Measurements from ENCODE around the gene TEPSIN. TPM values are rescaled to one million over a fixed set of nuclear protein-coding genes. Genes with fewer than 3 reads are reported as not detected.

Gene TEPSIN
- total and polyA plus RNA-seq, 2 of the 13 experiments (the other 11 are each of a cell fraction or from before 2014, with no cell fraction given), result 16.1 to 18.8 TPM

DNA sequence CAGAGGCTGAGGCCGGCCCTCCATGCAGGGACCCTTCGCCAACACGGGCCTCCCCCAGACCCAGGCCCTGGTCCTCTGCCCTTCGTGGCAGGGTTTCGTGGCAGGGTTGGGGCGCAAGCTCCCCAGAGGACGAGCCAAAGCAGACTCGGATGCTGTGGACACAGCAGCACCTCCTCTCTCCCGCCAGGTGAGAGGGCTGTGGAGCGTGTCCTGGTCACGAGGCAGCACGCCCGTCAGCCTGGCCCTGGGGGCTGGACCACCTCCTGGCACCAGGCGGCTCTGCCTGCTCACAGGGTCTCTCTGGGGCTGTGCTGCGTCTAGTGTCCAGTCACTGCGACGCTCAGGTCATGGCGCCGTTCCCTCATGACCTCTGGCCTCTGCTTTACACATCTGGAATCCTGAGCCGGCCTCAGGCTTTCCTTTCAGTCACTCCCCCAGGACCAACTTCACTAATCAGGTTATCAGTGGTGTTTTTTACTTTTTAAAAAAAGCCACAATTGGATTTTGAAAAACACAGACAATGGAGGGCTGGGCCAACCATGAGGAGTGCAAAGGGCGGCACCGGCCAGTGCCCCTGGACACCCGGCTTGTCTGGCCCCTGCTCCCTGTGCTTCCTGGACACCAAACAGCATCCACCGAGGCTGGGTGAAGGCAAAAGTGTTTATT lies 5.6 kb upstream of the TEPSIN start (continued):
- TF ChIP-seq, protein P1, sequence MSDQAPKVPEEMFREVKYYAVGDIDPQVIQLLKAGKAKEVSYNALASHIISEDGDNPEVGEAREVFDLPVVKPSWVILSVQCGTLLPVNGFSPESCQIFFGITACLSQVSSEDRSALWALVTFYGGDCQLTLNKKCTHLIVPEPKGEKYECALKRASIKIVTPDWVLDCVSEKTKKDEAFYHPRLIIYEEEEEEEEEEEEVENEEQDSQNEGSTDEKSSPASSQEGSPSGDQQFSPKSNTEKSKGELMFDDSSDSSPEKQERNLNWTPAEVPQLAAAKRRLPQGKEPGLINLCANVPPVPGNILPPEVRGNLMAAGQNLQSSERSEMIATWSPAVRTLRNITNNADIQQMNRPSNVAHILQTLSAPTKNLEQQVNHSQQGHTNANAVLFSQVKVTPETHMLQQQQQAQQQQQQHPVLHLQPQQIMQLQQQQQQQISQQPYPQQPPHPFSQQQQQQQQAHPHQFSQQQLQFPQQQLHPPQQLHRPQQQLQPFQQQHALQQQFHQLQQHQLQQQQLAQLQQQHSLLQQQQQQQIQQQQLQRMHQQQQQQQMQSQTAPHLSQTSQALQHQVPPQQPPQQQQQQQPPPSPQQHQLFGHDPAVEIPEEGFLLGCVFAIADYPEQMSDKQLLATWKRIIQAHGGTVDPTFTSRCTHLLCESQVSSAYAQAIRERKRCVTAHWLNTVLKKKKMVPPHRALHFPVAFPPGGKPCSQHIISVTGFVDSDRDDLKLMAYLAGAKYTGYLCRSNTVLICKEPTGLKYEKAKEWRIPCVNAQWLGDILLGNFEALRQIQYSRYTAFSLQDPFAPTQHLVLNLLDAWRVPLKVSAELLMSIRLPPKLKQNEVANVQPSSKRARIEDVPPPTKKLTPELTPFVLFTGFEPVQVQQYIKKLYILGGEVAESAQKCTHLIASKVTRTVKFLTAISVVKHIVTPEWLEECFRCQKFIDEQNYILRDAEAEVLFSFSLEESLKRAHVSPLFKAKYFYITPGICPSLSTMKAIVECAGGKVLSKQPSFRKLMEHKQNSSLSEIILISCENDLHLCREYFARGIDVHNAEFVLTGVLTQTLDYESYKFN (CRISPR knock-in tag; conservative IDR thresholded peaks at IDR 0.05), result no peak
- TF ChIP-seq, protein P2, sequence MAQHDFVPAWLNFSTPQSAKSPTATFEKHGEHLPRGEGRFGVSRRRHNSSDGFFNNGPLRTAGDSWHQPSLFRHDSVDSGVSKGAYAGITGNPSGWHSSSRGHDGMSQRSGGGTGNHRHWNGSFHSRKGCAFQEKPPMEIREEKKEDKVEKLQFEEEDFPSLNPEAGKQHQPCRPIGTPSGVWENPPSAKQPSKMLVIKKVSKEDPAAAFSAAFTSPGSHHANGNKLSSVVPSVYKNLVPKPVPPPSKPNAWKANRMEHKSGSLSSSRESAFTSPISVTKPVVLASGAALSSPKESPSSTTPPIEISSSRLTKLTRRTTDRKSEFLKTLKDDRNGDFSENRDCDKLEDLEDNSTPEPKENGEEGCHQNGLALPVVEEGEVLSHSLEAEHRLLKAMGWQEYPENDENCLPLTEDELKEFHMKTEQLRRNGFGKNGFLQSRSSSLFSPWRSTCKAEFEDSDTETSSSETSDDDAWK (CRISPR knock-in tag; IDR thresholded peaks at IDR 0.05), result no peak
- TF ChIP-seq, protein P3, sequence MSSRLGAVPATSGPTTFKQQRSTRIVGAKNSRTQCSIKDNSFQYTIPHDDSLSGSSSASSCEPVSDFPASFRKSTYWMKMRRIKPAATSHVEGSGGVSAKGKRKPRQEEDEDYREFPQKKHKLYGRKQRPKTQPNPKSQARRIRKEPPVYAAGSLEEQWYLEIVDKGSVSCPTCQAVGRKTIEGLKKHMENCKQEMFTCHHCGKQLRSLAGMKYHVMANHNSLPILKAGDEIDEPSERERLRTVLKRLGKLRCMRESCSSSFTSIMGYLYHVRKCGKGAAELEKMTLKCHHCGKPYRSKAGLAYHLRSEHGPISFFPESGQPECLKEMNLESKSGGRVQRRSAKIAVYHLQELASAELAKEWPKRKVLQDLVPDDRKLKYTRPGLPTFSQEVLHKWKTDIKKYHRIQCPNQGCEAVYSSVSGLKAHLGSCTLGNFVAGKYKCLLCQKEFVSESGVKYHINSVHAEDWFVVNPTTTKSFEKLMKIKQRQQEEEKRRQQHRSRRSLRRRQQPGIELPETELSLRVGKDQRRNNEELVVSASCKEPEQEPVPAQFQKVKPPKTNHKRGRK (CRISPR knock-in tag; IDR thresholded peaks at IDR 0.05), result no peak
- no peak for TF ChIP-seq MED8 (CRISPR knock-in tag; IDR thresholded peaks at IDR 0.05; ENCODE audit: insufficient replicate concordance)
- TF ChIP-seq, protein P4, sequence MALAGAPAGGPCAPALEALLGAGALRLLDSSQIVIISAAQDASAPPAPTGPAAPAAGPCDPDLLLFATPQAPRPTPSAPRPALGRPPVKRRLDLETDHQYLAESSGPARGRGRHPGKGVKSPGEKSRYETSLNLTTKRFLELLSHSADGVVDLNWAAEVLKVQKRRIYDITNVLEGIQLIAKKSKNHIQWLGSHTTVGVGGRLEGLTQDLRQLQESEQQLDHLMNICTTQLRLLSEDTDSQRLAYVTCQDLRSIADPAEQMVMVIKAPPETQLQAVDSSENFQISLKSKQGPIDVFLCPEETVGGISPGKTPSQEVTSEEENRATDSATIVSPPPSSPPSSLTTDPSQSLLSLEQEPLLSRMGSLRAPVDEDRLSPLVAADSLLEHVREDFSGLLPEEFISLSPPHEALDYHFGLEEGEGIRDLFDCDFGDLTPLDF (CRISPR knock-in tag; IDR thresholded peaks at IDR 0.05), result no peak
- no peak for TF ChIP-seq ZNF792 (CRISPR knock-in tag; IDR thresholded peaks at IDR 0.05)
- TF ChIP-seq, protein P5, sequence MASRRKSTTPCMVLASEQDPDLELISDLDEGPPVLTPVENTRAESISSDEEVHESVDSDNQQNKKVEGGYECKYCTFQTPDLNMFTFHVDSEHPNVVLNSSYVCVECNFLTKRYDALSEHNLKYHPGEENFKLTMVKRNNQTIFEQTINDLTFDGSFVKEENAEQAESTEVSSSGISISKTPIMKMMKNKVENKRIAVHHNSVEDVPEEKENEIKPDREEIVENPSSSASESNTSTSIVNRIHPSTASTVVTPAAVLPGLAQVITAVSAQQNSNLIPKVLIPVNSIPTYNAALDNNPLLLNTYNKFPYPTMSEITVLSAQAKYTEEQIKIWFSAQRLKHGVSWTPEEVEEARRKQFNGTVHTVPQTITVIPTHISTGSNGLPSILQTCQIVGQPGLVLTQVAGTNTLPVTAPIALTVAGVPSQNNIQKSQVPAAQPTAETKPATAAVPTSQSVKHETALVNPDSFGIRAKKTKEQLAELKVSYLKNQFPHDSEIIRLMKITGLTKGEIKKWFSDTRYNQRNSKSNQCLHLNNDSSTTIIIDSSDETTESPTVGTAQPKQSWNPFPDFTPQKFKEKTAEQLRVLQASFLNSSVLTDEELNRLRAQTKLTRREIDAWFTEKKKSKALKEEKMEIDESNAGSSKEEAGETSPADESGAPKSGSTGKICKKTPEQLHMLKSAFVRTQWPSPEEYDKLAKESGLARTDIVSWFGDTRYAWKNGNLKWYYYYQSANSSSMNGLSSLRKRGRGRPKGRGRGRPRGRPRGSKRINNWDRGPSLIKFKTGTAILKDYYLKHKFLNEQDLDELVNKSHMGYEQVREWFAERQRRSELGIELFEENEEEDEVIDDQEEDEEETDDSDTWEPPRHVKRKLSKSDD (CRISPR knock-in tag; IDR thresholded peaks at IDR 0.05; ENCODE audit: low read depth), result no peak
- no peak for TF ChIP-seq ZNF333 (CRISPR knock-in tag; IDR thresholded peaks at IDR 0.05; ENCODE audit: borderline replicate concordance)
- TF ChIP-seq, protein P6, sequence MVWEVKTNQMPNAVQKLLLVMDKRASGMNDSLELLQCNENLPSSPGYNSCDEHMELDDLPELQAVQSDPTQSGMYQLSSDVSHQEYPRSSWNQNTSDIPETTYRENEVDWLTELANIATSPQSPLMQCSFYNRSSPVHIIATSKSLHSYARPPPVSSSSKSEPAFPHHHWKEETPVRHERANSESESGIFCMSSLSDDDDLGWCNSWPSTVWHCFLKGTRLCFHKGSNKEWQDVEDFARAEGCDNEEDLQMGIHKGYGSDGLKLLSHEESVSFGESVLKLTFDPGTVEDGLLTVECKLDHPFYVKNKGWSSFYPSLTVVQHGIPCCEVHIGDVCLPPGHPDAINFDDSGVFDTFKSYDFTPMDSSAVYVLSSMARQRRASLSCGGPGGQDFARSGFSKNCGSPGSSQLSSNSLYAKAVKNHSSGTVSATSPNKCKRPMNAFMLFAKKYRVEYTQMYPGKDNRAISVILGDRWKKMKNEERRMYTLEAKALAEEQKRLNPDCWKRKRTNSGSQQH (CRISPR knock-in tag; IDR thresholded peaks at IDR 0.05; ENCODE audit: low read depth), result no peak
- TF ChIP-seq ZNF430 (CRISPR knock-in tag; IDR thresholded peaks at IDR 0.05), result no peak
- TF ChIP-seq RBM39 (IDR thresholded peaks at IDR 0.05; ENCODE audit: low read depth, low read length, poor library complexity, severe bottlenecking), result no peak
- no peak for TF ChIP-seq SATB2 (CRISPR knock-in tag; IDR thresholded peaks at IDR 0.05)
- TF ChIP-seq, protein P7, sequence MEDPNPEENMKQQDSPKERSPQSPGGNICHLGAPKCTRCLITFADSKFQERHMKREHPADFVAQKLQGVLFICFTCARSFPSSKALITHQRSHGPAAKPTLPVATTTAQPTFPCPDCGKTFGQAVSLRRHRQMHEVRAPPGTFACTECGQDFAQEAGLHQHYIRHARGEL (CRISPR knock-in tag; IDR thresholded peaks at IDR 0.05), result no peak
